Fibroblast of skin of back (primary cell): ENCODE results near the gene MRC2.

Experiments used
- DNase-seq: peaks from one replicate; pipeline ENCODE4 v3.0.0-alpha.2; 2013

The MRC2 gene

GRCh38 chr17:62631936-62632924 lies 4.8 kb downstream of the MRC2 start:
- no peak for DNase-seq

GRCh38 chr17:62637809-62638208 lies 10.3 kb downstream of the MRC2 start:
- no peak for DNase-seq

- DNase-seq: no peak
Observed at GRCh38 chr17:62641153-62641552, 13.7 kb downstream of the MRC2 start.

DNA sequence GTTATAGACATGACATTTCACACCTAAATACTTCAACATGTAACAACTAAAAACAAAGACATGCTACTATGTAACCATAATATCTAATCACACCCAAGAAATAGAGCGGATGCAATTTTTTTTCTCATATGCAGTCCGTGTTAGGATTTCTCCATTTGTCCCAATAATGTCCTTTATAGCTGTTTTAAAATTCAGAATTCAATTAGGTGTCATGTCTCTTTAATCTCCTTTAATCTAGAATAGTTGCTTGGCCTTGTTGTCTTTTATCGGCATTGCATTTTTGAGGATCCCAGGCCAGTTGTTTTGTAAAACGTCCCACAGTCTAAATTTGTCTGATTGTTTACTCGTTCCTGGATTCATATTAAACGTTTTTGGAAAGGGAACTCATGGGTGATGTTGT lies 14.5 kb downstream of the MRC2 start:
- DNase-seq: no peak

- DNase-seq: no peak
Observed at GRCh38 chr17:62643496-62643895, 16.0 kb downstream of the MRC2 start.

GRCh38 chr17:62644487-62645173 lies 17.2 kb downstream of the MRC2 start:
- peak; percentile 21 for DNase-seq

DNA sequence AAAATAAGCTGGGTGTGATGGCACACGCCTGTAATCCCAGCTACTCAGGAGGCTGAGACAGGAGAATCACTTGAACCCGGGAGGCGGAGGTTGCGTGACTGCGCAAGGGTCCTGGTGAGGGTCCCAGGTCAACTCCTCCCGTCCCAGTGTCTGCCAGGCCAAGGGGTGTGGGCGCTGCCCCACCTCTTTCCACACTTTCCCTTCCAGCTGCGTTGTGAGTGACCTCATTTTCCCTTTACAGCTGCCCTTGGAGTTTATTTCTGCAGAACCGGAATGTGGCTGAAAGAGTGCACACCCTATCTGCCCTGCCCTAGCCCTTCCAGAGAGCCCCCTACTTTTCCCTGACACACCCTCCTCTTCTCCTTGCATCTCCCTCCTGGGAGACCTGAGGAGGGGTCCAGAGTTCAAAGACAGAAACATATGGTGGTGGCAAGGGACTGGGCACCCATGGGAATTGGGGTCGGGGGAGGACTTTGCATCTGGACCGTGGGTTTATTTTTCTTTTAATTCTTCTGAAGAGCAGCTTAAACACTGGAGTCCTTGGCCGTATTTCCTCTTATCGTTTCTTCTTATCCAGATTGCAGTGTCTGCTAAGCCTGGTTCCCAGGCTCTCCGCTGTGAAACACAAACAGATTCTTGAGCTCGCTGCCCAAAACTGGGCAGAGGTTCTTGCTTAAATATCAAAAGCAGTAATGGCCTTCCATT lies 20.9 kb downstream of the MRC2 start:
- no peak for DNase-seq

DNA sequence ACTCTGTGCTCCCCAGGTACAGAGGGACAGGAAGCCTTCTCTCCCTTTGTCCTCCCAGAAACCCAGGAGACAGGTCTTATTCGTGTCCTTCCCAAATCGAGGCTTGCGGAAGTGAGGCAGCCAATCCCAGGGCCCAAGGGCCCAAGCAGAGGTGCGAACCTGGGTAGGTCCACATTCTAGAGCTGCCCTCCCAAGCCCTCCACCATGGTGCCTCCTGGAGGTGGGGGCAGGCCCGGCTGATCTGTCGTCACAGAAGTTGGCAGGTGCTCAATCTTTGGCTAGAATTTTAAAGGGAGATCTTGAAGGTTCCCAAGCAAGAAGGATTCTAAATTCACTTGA lies 21.5 kb downstream of the MRC2 start:
- DNase-seq: no peak

DNA sequence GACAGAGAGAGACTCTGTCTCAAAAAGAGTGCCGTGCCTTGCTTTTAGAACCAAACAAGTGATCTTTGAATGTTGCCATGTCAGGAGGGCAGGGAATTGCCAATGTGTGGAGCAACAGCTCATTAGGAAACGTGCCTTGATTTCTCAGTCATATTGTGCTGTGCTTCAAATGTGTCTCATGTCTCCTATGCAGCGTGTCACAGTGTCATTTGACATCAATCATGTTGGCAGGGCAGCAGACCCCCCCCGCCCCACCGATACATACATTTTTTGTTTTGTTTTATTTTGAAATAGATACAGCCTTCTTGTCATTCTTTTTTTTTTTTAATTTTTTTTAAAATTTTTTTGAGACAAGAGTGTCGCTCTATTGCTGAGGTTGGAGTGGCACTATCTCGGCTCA lies 22.1 kb downstream of the MRC2 start:
- DNase-seq: no peak

DNA sequence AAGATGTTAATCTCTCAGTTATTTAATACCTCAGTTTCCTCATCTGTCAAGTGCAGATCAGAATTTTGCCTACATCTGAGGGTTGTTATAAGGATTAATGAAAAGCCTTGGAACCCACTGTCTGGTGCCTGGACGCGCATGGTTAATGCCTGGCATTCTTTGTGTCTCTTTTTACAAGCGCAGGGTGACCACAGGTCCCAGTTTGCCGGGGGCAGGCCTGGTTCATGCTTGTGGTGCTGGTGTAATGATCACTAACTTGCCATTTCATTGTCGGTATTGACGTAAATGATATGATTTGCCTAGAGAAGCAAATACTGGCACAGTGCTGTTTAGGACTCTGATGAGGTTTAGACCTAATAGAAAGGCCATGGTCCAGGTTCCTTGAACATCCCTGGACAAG lies 23.1 kb downstream of the MRC2 start:
- DNase-seq: no peak

GRCh38 chr17:62652251-62653001 lies 25.0 kb downstream of the MRC2 start:
- peak; percentile 89 for DNase-seq

DNA sequence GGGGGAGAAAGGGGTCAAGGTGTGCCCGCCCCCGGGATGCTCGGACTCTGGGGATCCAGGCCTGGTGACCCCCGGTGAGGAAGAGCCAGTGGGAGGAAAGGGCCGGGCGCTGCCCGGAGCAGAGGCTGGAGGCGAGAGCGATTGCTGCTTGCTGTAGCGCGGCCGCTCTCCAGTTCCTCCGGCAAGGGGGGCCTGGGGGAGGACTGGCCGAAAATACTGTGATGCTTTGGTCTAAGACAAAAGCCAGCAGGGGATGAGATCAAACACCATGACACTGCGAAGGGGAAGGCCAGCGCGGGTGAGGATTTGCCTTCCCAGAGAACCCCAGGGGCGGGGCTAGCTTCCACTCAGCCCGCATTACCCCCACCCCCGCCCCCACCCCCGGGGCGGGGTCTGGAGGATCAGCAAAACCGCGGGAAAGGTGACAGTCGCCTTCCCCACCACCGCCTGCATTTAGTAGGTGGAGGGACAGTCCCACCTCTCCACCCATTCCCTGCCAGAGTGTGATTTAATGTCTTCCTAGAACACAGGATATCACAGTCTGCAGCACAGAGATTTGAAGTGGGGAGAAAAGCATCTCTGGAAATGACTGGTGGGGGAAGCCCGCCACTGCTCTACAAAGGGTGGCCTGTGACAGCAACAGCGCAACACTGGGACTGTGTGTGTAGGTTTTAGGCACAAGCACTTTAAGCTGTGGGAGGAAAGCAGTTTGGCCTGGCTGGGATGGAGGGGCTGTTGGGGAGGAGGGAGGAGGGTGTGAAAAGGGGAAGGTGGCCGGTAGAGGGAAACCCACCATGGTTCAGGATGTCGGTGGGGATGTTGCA lies 25.7 kb downstream of the MRC2 start:
- peak; percentile 78 for DNase-seq

DNA sequence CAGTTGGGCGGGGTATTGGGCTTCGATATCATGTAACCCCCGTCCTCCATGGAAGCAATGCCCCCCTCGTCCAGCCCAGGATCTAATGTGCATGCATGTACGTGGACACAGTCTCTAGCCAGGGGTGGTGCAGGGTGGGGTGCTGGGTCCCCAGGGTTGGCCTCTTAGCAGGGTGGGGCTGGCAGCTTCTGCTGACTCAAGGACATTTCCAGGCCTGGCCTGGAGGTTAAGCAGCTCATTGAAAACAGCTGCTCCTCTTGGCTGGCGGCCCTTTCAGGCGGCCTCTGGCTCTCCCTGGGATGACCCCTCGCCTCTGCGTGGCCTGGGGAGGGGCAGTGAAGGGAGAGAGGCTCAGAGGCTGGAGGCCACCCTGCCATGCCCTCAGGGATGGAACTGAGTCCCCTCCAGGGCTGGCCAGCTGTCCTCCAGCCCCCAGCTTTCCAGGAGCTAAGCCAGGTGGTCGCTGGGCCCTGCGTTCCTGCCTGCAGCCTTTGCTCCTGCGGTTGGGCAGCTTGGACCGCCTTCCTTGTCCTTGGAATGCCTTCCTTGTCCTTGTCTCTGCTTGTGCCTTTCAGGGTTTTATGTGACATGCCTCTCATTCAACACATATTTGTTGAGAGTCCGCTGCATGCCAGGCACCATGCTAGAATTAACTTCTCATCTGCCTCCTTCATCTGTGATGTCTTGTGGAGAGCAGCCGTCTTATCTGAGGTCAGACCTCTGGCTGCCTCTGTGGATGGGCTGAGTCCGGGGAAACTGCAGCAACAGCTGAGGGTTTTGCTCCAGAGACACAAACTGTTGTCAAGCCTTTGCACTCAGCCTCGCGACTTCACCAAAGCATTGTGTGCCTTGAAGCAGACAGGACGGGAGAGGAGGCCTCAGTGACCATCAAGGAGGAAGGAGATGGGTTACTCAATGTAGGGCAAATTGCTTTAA lies 26.6 kb downstream of the MRC2 start:
- DNase-seq: peak; percentile 44

DNA sequence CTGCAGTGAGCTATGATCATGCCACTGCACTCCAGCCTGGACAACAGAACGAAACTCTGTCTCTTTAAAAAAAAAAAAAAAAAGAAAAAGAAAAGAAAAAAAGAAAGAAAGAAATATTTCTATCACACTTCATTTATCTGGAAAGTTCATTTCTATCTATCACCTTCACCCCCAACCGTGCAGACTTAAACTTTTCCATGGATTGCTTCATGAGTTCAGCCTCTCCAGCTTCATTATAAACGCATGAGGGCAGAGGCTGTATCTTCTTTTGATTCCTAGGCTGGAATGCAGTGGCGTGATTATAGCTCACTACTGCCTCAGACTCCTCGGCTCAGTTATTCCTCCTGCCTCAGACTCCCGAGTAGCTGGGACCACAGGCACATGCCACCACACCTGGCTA lies 28.2 kb downstream of the MRC2 start:
- no peak for DNase-seq

DNA sequence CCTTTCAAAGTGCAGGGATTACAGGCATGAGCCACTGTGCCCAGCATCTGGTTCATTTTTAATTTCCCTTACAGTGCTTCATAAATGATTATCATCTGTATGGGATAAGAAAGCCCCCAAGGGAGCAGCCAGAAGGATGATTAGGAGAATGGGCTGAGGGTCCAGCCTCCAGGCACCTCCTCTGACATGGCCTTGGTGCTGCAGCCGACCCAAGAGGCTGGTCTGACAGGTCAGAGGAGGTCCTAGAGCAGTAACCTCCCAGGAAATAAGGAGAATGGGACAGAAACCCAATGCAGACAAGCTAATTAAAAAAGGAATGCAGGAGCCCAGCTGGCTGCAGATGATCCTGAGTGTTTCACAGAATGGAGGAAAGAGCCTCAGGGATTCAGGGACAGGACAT lies 29.0 kb downstream of the MRC2 start:
- DNase-seq: no peak

GRCh38 chr17:62657145-62657665 lies 29.7 kb downstream of the MRC2 start:
- DNase-seq: no peak

- DNase-seq: no peak
Observed at GRCh38 chr17:62657690-62658089, 30.2 kb downstream of the MRC2 start.

DNA sequence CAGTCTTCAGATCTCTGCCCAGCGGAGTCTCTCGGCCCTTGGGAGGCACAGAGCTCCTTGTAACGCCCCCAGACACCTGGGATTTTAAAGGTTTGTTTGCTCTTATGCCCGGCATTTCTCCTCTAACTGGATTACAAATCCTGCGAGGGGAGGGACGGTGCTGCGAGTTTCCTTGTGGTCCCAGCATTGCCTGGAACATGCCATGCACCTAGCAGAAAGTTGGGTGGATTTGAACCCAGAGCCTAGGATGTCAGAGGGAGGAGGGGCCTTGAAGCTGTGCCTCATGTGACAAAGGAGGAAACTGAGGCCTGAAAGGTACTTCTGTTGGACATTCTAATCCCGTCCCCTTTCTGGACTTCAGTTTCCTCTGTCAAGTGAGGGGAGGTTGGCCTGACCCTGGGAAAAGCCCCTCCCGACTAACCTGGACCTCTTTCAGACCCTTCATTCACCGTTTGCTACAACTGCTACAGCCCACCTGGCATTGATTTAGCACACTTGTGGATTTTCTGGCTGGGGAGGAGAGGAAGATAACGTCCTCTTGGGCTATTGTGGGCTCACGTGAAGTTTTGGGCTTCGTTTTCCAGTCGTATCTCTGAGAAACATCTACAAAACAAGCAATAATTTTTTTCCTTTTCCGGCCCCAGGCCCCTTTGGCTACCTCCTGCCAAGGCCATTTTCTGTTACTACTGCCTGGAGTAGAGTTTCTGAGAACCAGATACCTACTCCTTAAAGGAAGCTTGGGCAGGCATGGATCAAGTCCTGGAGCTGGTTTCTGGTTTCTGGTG lies 30.9 kb downstream of the MRC2 start:
- DNase-seq: no peak

DNA sequence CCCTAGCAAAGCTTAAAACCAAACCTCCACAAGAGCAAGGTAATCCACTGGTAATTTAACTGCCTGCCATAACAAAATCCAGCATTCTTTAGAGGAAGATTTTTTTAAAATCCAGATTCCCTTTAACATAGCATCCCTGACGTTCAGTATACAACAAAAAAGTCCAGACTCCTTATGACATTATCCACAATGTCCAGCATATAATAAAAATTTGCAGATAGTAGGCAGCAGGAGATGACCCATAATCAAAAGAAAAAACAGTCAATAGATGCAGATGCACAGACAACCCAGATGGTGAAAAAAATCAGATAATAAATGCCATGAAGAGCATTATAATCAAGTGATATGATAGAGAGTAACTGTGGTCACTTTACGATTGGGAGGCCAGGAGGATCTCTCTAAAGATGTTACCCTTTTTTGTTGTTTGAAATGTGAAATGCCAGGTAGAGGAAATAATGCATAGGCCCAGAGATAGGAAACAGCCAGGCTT lies 33.2 kb downstream of the MRC2 start:
- no peak for DNase-seq
